Sigmoid colon (tissue), 3 donors: ENCODE results near the gene UBFD1.

Source experiments
- POLR2A ChIP-seq, 2 donors: fragments of 450-650 bp; IDR thresholded peaks; one replicate each; pipeline ENCODE4 v1.6.1; 2016; ENCODE audit warnings: antibody characterized with exemption in 2 of 2, mild to moderate bottlenecking in 2 of 2, moderate library complexity in 2 of 2
- TF ChIP-seq, protein P1 (sequence below), 4 experiments: fragments of 450-650 bp in 3 of 4; fragments of 200-600 bp in 1 of 4; IDR thresholded peaks; one replicate each; pipeline ENCODE4 v1.5.1; 2016 to 2019; ENCODE audit warnings: antibody characterized with exemption in 4 of 4, mild to moderate bottlenecking in 3 of 4, moderate library complexity in 2 of 4

GRCh38 chr16:23519282-23519681 lies 38.2 kb upstream of the UBFD1 start:
- TF ChIP-seq, protein P1, sequence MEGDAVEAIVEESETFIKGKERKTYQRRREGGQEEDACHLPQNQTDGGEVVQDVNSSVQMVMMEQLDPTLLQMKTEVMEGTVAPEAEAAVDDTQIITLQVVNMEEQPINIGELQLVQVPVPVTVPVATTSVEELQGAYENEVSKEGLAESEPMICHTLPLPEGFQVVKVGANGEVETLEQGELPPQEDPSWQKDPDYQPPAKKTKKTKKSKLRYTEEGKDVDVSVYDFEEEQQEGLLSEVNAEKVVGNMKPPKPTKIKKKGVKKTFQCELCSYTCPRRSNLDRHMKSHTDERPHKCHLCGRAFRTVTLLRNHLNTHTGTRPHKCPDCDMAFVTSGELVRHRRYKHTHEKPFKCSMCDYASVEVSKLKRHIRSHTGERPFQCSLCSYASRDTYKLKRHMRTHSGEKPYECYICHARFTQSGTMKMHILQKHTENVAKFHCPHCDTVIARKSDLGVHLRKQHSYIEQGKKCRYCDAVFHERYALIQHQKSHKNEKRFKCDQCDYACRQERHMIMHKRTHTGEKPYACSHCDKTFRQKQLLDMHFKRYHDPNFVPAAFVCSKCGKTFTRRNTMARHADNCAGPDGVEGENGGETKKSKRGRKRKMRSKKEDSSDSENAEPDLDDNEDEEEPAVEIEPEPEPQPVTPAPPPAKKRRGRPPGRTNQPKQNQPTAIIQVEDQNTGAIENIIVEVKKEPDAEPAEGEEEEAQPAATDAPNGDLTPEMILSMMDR (IDR thresholded peaks at IDR 0.05): no peak
- no peak for TF ChIP-seq POLR2A (IDR thresholded peaks at IDR 0.05)
